SK-N-SH treated with all-trans-retinoic acid at 6 μM for 48 hours (cell line): Measurements from ENCODE around the gene ZNF391.

Source experiments
- ATAC-seq: fragments of 200-7000 bp; cut with Tn5 transposase; 3 replicates; pipeline ENCODE4 v1.9.1; 2020; ENCODE audit warnings: mild to moderate bottlenecking, moderate library complexity
- ARNTL ChIP-seq: fragments of 450-650 bp; formaldehyde crosslinking; IDR thresholded peaks from 2 replicates; pipeline ENCODE4 v1.5.0; 2020; ENCODE audit warnings: low read depth, mild to moderate bottlenecking, moderate library complexity, borderline replicate concordance
- CREB5 ChIP-seq: fragments of 250-450 bp; sonication (Bioruptor Pico); IDR thresholded peaks from 2 replicates; pipeline ENCODE4 v1.5.1; 2020; ENCODE audit warnings: low read depth, mild to moderate bottlenecking, moderate library complexity
- ESRRG ChIP-seq: fragments of 250-450 bp; sonication (Bioruptor Pico); IDR thresholded peaks from 2 replicates; pipeline ENCODE4 v1.6.1; 2021; ENCODE audit warnings: mild to moderate bottlenecking
- GLIS3 ChIP-seq: fragments of 250-450 bp; sonication (Bioruptor Pico); IDR thresholded peaks from 2 replicates; pipeline ENCODE4 v1.5.0; 2020; ENCODE audit warnings: mild to moderate bottlenecking, moderate library complexity
- OSR1 ChIP-seq: fragments of 250-450 bp; sonication (Bioruptor Pico); IDR thresholded peaks from 2 replicates; pipeline ENCODE4 v1.8.0; 2022; ENCODE audit warnings: moderate library complexity, mild to moderate bottlenecking, inconsistent platforms
- POU6F1 ChIP-seq: fragments of 250-450 bp; sonication (Bioruptor Pico); IDR thresholded peaks from 2 replicates; pipeline ENCODE4 v1.8.0; 2021; ENCODE audit warnings: low read depth, mild to moderate bottlenecking, moderate library complexity, borderline replicate concordance
- PPARA ChIP-seq: fragments of 250-450 bp; sonication (Bioruptor Pico); IDR thresholded peaks from 2 replicates; pipeline ENCODE4 v1.5.0; 2020; ENCODE audit warnings: mild to moderate bottlenecking, borderline replicate concordance
- RARB ChIP-seq: fragments of 250-450 bp; sonication (Bioruptor Pico); IDR thresholded peaks from 2 replicates; pipeline ENCODE4 v1.8.0; 2021; ENCODE audit warnings: mild to moderate bottlenecking, moderate library complexity
- SNAI2 ChIP-seq: fragments of 250-450 bp; sonication (Bioruptor Pico); IDR thresholded peaks from 2 replicates; pipeline ENCODE4 v1.5.0; 2020; ENCODE audit warnings: mild to moderate bottlenecking, moderate library complexity
- TCF4 ChIP-seq: fragments of 250-450 bp; sonication (Bioruptor Pico); IDR thresholded peaks from 2 replicates; pipeline ENCODE4 v1.8.0; 2021; ENCODE audit warnings: mild to moderate bottlenecking, moderate library complexity, borderline replicate concordance
- TOX ChIP-seq: fragments of 250-450 bp; sonication (Bioruptor Pico); IDR thresholded peaks from 2 replicates; pipeline ENCODE4 v1.8.0; 2021; ENCODE audit warnings: mild to moderate bottlenecking, moderate library complexity, borderline replicate concordance
- TSHZ2 ChIP-seq: fragments of 250-450 bp; sonication (Bioruptor Pico); IDR thresholded peaks from 2 replicates; pipeline ENCODE4 v1.5.0; 2020; ENCODE audit warnings: mild to moderate bottlenecking, moderate library complexity
- ZFP3 ChIP-seq: fragments of 250-450 bp; sonication (Bioruptor Pico); IDR thresholded peaks from 2 replicates; pipeline ENCODE4 v1.5.0; 2020; ENCODE audit warnings: mild to moderate bottlenecking, moderate library complexity
- ZFP30 ChIP-seq: fragments of 450-650 bp; formaldehyde crosslinking; IDR thresholded peaks from 2 replicates; pipeline ENCODE4 v1.5.0; 2022; ENCODE audit warnings: mild to moderate bottlenecking, moderate library complexity
- ZNF70 ChIP-seq: fragments of 450-650 bp; formaldehyde crosslinking; IDR thresholded peaks from 2 replicates; pipeline ENCODE4 v1.5.0; 2020; ENCODE audit warnings: mild to moderate bottlenecking, moderate library complexity
- ZNF8 ChIP-seq: fragments of 450-650 bp; formaldehyde crosslinking; IDR thresholded peaks from 2 replicates; pipeline ENCODE4 v1.5.0; 2020; ENCODE audit warnings: mild to moderate bottlenecking, moderate library complexity

ZNF391 gene

GRCh38 chr6:27414996-27415395 is 26.4 kb downstream of the ZNF391 start (continued):
- no peak for TF ChIP-seq TSHZ2
- no peak for TF ChIP-seq GLIS3 (CRISPR knock-in tag)
- no peak for TF ChIP-seq ZFP30 (CRISPR knock-in tag)
- TF ChIP-seq ESRRG (CRISPR knock-in tag): no peak
- TF ChIP-seq OSR1: no peak
- no peak for TF ChIP-seq ZNF70 (CRISPR knock-in tag)
- no peak for TF ChIP-seq SNAI2 (CRISPR knock-in tag)
- TF ChIP-seq TOX (CRISPR knock-in tag): no peak
- no peak for TF ChIP-seq RARB
- TF ChIP-seq ZNF8 (CRISPR knock-in tag): no peak

GRCh38 chr6:27415898-27416297 is 27.3 kb downstream of the ZNF391 start:
- TF ChIP-seq RARB (no peak), ZNF70 (CRISPR knock-in tag) (no peak), TOX (CRISPR knock-in tag) (no peak), TSHZ2 (no peak), ARNTL (no peak), CREB5 (no peak), ESRRG (CRISPR knock-in tag) (no peak), ZFP3 (CRISPR knock-in tag) (no peak)
- TF ChIP-seq, all 23 proteins: peak for 0
- ATAC-seq: no peak

- no peak for ATAC-seq
- TF ChIP-seq ESRRG (CRISPR knock-in tag) (no peak), ARNTL (no peak), CREB5 (no peak), POU6F1 (CRISPR knock-in tag) (no peak), TSHZ2 (no peak), ZNF70 (CRISPR knock-in tag) (no peak), PPARA (CRISPR knock-in tag) (no peak), ZFP30 (CRISPR knock-in tag) (no peak), TCF4 (CRISPR knock-in tag) (no peak)
Measured at GRCh38 chr6:27419363-27419762, 30.8 kb downstream of the ZNF391 start.
